GM19239 (cell line): ENCODE results near the gene CTNND2.

ENCODE experiments used
- DNase-seq: peaks from one replicate; pipeline ENCODE4 v3.0.0; 2011; ENCODE audit warnings: low spot score; ENCODE audit not compliant: insufficient read length
- FAIRE-seq: peaks from 2 replicates; lab custom pipeline; 2011; peaks lifted over from hg19 to GRCh38; lab: Jason Lieb, UNC

The CTNND2 gene

GRCh38 chr5:11496137-11496719 lies 408.0 kb downstream of the CTNND2 start:
- DNase-seq (no peak), FAIRE-seq (no peak)

GRCh38 chr5:11494340-11494739 lies 409.9 kb downstream of the CTNND2 start:
- DNase-seq (no peak), FAIRE-seq (no peak)

GRCh38 chr5:11491404-11492075 lies 412.7 kb downstream of the CTNND2 start:
- FAIRE-seq (no peak), DNase-seq (no peak)

GRCh38 chr5:11483630-11484029 lies 420.6 kb downstream of the CTNND2 start:
- no peak for DNase-seq
- no peak for FAIRE-seq

- no peak for DNase-seq
- no peak for FAIRE-seq
Measured at GRCh38 chr5:11482011-11482410, 422.2 kb downstream of the CTNND2 start.

- DNase-seq (no peak), FAIRE-seq (no peak)
Measured at GRCh38 chr5:11477786-11478185, 426.5 kb downstream of the CTNND2 start.

- DNase-seq, result no peak
- no peak for FAIRE-seq
Measured at GRCh38 chr5:11476866-11477265, 427.4 kb downstream of the CTNND2 start.

- no peak for FAIRE-seq
- no peak for DNase-seq
Measured at GRCh38 chr5:11468334-11469039, 435.8 kb downstream of the CTNND2 start.

- DNase-seq (no peak), FAIRE-seq (no peak)
Measured at GRCh38 chr5:11467588-11467987, 436.7 kb downstream of the CTNND2 start.

- no peak for FAIRE-seq
- no peak for DNase-seq
Measured at GRCh38 chr5:11459716-11460115, 444.5 kb downstream of the CTNND2 start.

- FAIRE-seq, result no peak
- no peak for DNase-seq
Measured at GRCh38 chr5:11455505-11455904, 448.7 kb downstream of the CTNND2 start.

- FAIRE-seq (no peak), DNase-seq (no peak)
Measured at GRCh38 chr5:11452852-11453251, 451.4 kb downstream of the CTNND2 start.

GRCh38 chr5:11449966-11450365 lies 454.3 kb downstream of the CTNND2 start:
- FAIRE-seq (no peak), DNase-seq (no peak)

- no peak for DNase-seq
- FAIRE-seq, result no peak
Measured at GRCh38 chr5:11449217-11449616, 455.0 kb downstream of the CTNND2 start.

- no peak for DNase-seq
- no peak for FAIRE-seq
Measured at GRCh38 chr5:11443831-11444230, 460.4 kb downstream of the CTNND2 start.

GRCh38 chr5:11432116-11432515 lies 472.1 kb downstream of the CTNND2 start:
- DNase-seq (no peak), FAIRE-seq (no peak)

GRCh38 chr5:11429254-11429653 lies 475.0 kb downstream of the CTNND2 start:
- DNase-seq, result no peak
- no peak for FAIRE-seq

GRCh38 chr5:11427569-11427968 lies 476.7 kb downstream of the CTNND2 start:
- FAIRE-seq, result no peak
- DNase-seq, result no peak

- FAIRE-seq, result no peak
- no peak for DNase-seq
Measured at GRCh38 chr5:11426442-11426841, 477.8 kb downstream of the CTNND2 start.

GRCh38 chr5:11422342-11422741 lies 481.9 kb downstream of the CTNND2 start:
- no peak for FAIRE-seq

GRCh38 chr5:11420969-11421368 lies 483.3 kb downstream of the CTNND2 start:
- no peak for DNase-seq

More at GRCh38 chr5:11422342-11422741, 481.9 kb downstream of the CTNND2 start:
- no peak for DNase-seq

More at GRCh38 chr5:11420969-11421368, 483.3 kb downstream of the CTNND2 start:
- FAIRE-seq, result no peak
